Upper lobe of right lung (tissue), 1 donor: ENCODE results near the gene PI16. TPM values are rescaled to one million over a fixed set of nuclear protein-coding genes. Genes with fewer than 3 reads are reported as not detected.

ENCODE experiments used
- ATAC-seq: fragments of 200-7000 bp; cut with Tn5 transposase; one replicate; pipeline ENCODE4 v1.9.1; 2020; ENCODE audit warnings: mild to moderate bottlenecking, moderate library complexity
- DNase-seq: peaks from one replicate; pipeline ENCODE4 v3.0.0-alpha.2; 2020
- H3K27ac ChIP-seq: fragments of 200-600 bp; one replicate; pipeline ENCODE4 v1.8.0; 2022
- H3K27me3 ChIP-seq: fragments of 200-600 bp; one replicate; pipeline ENCODE4 v1.8.0; 2022; ENCODE audit warnings: mild to moderate bottlenecking
- H3K36me3 ChIP-seq: fragments of 200-600 bp; one replicate; pipeline ENCODE4 v1.8.0; 2022
- H3K4me1 ChIP-seq: fragments of 200-600 bp; one replicate; pipeline ENCODE4 v1.8.0; 2022
- H3K4me3 ChIP-seq: fragments of 200-600 bp; one replicate; pipeline ENCODE4 v1.8.0; 2022; ENCODE audit warnings: mild to moderate bottlenecking
- H3K9me3 ChIP-seq: fragments of 200-600 bp; one replicate; pipeline ENCODE4 v1.8.0; 2022
- CTCF ChIP-seq: fragments of 200-600 bp; IDR thresholded peaks from one replicate; pipeline ENCODE4 v1.8.0; 2022; ENCODE audit warnings: antibody characterized with exemption
- intact Hi-C: fragments of 100-400 bp; cut with DNase I; formaldehyde crosslinking; loops from one replicate; pipeline ENCODE4 v1.11.0; 2022
- total RNA-seq: library from RNA; stranded (reverse); fragmentation: NEBNext Ultra II Directional; extraction: Animal tissue kit (Norgen Biotek cat#: 25700); gene quantifications from one replicate; pipeline ENCODE4 v1.2.1, GENCODE V29; 2021
- donor health status: DM: no; HTN: yes; CAD: no; lungs with severe emphysema.

PI16 gene
- total RNA-seq, 1 donor from 2014 or later: 3.4 TPM

GRCh38 chr6:36969240-36969691 is 14.7 kb downstream of the PI16 start:
- intact Hi-C loops: no loop called here
- peaks cover 80% of the 10 kb centered on the region for H3K36me3 ChIP-seq
- peak; percentile 88 for DNase-seq

GRCh38 chr6:36969988-36970891 is 15.7 kb downstream of the PI16 start:
- intact Hi-C loops: no loop called here
- Histone ChIP-seq H3K9me3 (no peaks in the 10 kb centered on the region), H3K27ac (peak overlapping the region; percentile 65), H3K4me1 (peaks cover 5% of the 10 kb centered on the region), H3K36me3 (peaks cover 90% of the 10 kb centered on the region), H3K4me3 (no peak overlapping the region), H3K27me3 (no peaks in the 10 kb centered on the region)
- ATAC-seq (peak; percentile 13), DNase-seq (no peak)
- no peak for TF ChIP-seq CTCF

More at GRCh38 chr6:36969240-36969691, 14.7 kb downstream of the PI16 start:
- no peaks in the 10 kb centered on the region for H3K9me3 ChIP-seq
- no peaks in the 10 kb centered on the region for H3K27me3 ChIP-seq
- peak overlapping the region; percentile 65 for H3K27ac ChIP-seq
- H3K4me1 ChIP-seq: peaks cover 5% of the 10 kb centered on the region
- no peak for TF ChIP-seq CTCF
- H3K4me3 ChIP-seq: no peak overlapping the region
- peak; percentile 88 for ATAC-seq

GRCh38 chr6:36970892-36971842 is 16.6 kb downstream of the PI16 start:
- Histone ChIP-seq H3K27me3 (no peaks in the 10 kb centered on the region), H3K4me3 (no peak overlapping the region), H3K27ac (peak overlapping the region; percentile 65), H3K9me3 (no peaks in the 10 kb centered on the region), H3K36me3 (peaks cover 99% of the 10 kb centered on the region), H3K4me1 (peaks cover 5% of the 10 kb centered on the region)
- intact Hi-C loops: no loop called here
- no peak for TF ChIP-seq CTCF
- DNase-seq (no peak), ATAC-seq (no peak)

- no peak for DNase-seq
- H3K36me3 ChIP-seq: peaks cover 100% of the 10 kb centered on the region
- no peak for TF ChIP-seq CTCF
- intact Hi-C loops: no loop called here
- H3K9me3 ChIP-seq: no peaks in the 10 kb centered on the region
- H3K27me3 ChIP-seq: no peaks in the 10 kb centered on the region
- H3K27ac ChIP-seq: no peak overlapping the region
- ATAC-seq: no peak
- no peak overlapping the region for H3K4me3 ChIP-seq
- H3K4me1 ChIP-seq: peaks cover 5% of the 10 kb centered on the region
Observed at GRCh38 chr6:36971921-36972673, 17.6 kb downstream of the PI16 start.

- Histone ChIP-seq H3K4me3 (no peak overlapping the region), H3K27me3 (no peaks in the 10 kb centered on the region), H3K36me3 (peaks cover 100% of the 10 kb centered on the region), H3K9me3 (no peaks in the 10 kb centered on the region), H3K4me1 (peaks cover 5% of the 10 kb centered on the region), H3K27ac (no peak overlapping the region)
- DNase-seq (no peak), ATAC-seq (no peak)
- intact Hi-C loops: no loop called here
- TF ChIP-seq CTCF: no peak
Observed at GRCh38 chr6:36973190-36973589, 18.7 kb downstream of the PI16 start.
